HG03066 (cell line): ENCODE data around the gene CXCL10.
"Not testable (repeated sequence)": the region's sequence is repeated elsewhere in the genome, so short reads cannot be mapped to it uniquely, and the experiment has no call there.

ENCODE experiments used
- ATAC-seq: cut with Tn5 transposase; IDR thresholded peaks from one replicate; pipeline ENCODE4 v1.9.1; 2021; ENCODE audit warnings: low read depth; ENCODE audit not compliant: unreplicated experiment

The CXCL10 gene

GRCh38 chr4:76029300-76029699, 6.0 kb upstream of the CXCL10 start:
- no peak for ATAC-seq

DNA sequence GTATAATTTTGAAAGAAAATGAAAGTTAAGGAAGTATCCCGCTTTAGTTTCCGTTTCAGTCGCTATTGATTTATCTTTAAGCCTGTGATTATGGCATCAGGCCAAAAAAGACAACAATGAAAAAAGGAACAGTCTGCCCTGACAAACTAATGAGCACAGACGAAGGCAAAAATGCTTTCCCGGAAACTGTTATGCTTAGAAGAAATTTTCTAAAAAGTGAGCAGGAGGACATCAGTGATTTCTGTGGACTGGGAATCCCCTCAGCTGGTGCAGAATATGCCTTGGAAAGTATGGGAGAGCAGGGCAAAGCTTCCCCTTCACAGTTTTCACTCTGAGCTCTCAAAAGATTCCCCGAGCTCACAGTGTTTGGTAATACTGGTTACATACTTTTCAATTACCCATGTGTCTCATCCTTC, 5.1 kb upstream of the CXCL10 start:
- no peak for ATAC-seq

- ATAC-seq, result no peak
Observed at GRCh38 chr4:76024065-76024464, 768 bp upstream of the CXCL10 start.

DNA sequence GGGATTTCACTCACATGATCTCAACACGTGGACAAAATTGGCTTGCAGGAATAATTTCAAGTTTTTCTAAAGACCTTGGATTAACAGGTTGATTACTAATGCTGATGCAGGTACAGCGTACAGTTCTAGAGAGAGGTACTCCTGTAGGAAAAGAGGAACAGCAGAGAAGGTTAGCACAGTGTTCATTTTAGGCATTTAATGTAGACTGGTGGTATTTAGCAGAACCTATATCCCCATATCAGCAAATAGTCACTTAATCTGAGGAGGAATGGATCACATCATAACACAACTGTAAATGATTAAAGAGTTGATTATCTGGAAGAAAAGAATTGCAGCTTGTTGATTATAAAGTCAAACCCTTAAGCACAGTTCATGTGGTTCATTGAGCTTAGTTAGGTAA, 620 bp downstream of the CXCL10 start:
- ATAC-seq, result no peak

DNA sequence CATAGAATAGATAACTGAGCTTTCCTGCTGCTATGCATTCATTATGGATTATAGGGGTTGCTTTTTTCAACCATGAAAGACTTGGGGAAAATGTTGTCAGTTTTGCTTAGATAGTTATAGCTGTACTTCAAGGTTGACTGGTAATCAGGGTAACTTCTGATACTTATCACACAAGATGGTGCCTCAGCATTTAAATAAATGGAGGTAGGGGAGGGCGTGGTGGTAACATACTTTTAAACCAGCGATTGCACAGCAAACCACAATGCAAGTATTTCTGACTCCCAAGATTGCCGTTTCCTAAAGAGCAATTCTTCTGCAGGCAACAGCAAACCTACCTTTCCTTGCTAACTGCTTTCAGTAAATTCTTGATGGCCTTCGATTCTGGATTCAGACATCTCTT, 1.3 kb downstream of the CXCL10 start:
- ATAC-seq, result no peak

- no peak for ATAC-seq
Observed at GRCh38 chr4:76017056-76017686, 6.1 kb downstream of the CXCL10 start.

GRCh38 chr4:76016393-76016792, 6.9 kb downstream of the CXCL10 start:
- ATAC-seq, result peak; percentile 59

- ATAC-seq, result no peak
Observed at GRCh38 chr4:76013540-76013939, 9.8 kb downstream of the CXCL10 start.

GRCh38 chr4:76012388-76012801, 10.9 kb downstream of the CXCL10 start:
- ATAC-seq, result peak; percentile 2

- ATAC-seq, result peak; percentile 65
Observed at GRCh38 chr4:76011700-76012387, 11.5 kb downstream of the CXCL10 start.

- ATAC-seq, result no peak
Observed at GRCh38 chr4:76011018-76011670, 12.2 kb downstream of the CXCL10 start.

GRCh38 chr4:76010576-76010975, 12.7 kb downstream of the CXCL10 start:
- ATAC-seq, result no peak

DNA sequence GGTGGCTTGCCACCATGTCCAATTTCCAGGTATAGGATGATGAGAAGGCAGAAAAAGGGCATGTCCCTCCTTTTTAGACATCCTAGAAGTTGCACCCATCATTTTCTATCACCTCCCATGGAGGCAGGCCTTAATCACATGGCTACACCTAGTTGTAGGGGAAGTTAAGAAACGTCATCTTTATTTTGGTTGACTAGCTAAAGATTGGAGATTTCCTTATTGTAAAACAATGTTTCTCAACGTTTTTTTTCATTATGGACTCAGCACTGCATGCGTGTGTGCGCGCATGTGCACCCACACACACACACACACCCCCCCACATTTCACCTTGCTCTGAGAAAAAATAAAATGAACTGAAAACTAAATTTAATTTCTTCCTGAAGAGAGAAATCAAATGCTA, 14.0 kb downstream of the CXCL10 start:
- ATAC-seq, result no peak

DNA sequence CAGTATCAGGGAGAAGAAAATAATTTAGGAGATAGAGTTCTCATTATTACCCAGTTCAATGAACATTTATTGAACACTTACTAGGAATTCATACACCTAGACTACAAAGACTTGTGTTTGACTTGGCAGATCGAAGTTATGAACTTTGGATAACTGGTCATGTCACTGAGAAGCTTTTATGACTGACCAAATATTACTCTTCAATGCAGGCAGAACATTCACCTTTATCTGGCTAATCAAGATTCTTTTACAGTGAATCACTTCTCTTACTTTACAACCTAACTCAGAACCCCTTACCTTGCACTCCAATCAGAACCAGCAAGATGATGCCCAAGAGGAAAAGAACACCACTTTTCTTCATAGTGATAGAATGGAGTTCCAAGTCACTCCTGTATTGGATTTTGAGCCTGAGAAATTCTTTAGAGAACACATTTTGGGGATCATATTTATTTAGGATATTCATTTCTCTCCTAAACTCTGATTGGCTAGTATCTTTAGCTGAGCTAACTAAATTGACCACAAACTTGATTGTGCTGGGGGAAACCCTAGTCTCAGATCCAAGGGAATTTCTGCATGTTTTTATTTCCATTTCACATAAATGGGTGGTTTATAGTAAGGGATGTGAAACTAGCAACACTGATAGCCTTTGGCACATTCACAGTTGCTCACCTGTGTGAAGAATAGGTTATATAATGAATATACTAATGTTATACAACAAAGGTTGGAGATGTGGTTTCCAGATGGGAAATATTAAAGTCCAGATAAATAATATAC, 16.0 kb downstream of the CXCL10 start, which contains the start of gene CXCL9:
TSS of gene CXCL9 (minus strand) at position 421 of the 774 bp plus-strand sequence. CDS start at position 361, 60 bp downstream.
- ATAC-seq, result no peak

DNA sequence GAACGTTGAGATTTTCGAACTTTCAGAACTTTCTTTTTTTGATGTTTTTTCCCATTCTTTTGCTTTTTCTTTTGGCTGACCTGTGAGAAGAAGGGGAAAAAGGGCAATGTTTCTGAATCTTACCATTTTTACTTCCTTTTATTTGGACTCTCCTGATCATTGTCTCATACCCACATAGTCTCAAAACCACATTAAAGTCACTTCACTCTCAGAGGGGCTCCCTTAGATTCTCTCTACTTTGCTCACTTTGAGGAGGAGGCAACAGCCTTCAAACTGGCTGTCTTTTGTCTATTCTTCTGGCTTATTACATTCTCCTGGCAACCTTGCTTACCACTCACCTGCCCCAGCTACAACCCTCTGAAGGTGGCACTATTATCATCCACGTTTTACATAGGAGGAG, 19.7 kb downstream of the CXCL10 start:
- ATAC-seq, result no peak

DNA sequence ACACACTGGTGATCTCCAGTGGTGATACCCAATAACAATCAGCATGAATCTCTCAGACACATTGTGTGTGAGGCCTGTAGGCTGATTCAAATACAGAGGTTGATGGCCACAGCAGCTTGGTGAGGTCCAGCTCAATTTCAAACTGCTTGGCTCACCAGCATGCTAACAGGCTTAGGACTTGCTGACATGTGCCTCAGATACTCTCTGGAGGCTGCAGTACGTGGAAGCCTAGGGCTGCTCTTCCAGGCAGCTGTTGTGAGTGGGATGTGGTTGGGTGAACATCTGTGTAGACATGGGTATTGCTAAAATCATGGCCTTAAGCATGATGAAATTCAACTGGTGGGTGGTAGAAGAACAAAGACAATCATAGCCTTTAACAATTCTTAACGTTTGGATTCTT, 20.3 kb downstream of the CXCL10 start:
- no peak for ATAC-seq

GRCh38 chr4:76002176-76002575, 21.1 kb downstream of the CXCL10 start:
- no peak for ATAC-seq

GRCh38 chr4:76001700-76002099, 21.6 kb downstream of the CXCL10 start:
- no peak for ATAC-seq

DNA sequence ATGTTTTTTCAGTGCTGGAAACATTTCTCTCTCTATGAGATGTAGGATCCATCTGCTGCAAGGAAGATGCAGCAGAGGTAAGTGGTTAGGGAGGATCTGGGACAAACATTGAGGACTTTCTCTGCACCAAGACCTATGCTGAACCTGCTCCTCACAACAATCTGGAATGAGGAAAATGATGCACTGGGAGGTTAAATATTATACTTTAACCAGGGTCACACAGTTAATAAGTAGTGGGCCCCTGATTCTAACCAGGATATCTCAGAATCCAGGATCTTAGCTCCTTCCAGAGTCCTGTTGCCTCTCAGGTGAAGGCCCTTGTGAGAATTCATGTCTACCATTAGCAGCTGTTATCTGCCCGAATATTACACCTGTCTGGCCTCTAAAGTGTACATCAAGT, 23.0 kb downstream of the CXCL10 start:
- no peak for ATAC-seq

DNA sequence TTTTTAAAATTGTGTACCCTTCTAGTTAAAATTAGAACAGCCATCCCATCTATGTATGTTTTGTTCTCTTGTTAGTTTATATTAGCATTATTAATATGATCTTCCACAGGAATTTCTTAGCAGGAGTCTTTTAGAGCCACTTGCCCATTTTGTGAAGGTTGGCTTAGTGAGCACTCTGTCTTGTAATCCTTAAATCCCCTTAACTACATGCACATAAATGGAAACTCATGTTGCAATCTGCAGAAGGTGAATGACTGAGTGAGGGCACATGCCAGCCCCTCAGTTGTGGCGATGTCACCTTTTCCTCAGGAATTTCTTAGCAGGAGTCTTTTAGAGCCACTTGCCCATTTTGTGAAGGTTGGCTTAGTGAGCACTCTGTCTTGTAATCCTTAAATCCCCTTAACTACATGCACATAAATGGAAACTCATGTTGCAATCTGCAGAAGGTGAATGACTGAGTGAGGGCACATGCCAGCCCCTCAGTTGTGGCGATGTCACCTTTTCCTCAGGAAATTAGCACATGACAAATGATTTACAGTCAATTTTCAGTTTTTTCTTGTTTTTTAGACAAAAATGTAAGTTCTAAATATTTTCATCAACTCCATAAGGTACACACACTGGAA, 24.7 kb downstream of the CXCL10 start:
- not testable (repeated sequence) for ATAC-seq

DNA sequence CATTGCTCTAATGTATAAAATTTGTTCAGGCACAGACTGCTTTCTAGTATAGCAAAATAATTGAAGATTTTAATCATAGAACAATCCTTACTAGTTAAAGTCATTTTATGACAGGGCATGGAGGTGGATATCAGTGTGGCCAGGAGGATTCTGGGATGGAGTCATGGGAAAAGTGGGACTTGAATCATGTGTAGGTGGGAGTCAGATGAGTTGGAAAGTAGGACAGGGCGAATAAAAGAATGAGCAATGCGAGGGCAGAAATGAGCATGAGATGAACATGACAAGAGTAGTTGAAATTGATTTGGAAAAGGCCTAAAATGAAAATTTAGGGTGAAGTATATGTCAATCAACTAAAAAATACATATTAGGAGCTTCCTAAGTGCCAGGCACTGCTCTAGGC, 25.4 kb downstream of the CXCL10 start:
- ATAC-seq, result no peak
